Measurements from ENCODE around the gene SYCE3.

SYCE3 gene

DNA sequence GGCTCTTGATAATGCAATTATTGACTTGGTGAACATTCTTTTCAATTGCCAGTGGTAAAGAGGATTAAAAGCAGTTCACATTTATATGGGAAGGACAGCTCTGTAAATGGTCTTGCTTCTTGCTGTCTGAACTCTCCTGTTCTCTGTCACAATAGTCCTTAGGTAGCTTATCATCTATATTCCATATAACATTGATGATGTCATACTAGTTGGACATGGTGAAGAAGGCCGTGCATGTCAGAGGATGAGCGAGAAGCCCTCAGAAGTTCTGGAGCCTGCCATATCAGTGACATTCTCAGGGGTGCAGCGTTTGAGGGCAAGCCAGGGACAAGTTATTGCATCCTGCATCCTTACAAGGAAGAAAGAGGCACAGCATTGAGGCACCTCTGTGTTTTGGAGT, 22.5 kb upstream of the SYCE3 start:
- H3K36me3 Mint-ChIP-seq: peaks cover 9 to 13% of the 10 kb centered on the region in 2 donors
- DNase-seq (no peak), ATAC-seq (replicated peaks) (no peak)
- no peak overlapping the region for H3K4me3 Mint-ChIP-seq
- no peaks in the 10 kb centered on the region for H3K27me3 Mint-ChIP-seq
- H3K27ac Mint-ChIP-seq: no peak overlapping the region
- peaks cover 10 to 23% of the 10 kb centered on the region in 2 donors for H3K4me1 Mint-ChIP-seq
- no peaks in the 10 kb centered on the region for H3K9me3 Mint-ChIP-seq

DNA sequence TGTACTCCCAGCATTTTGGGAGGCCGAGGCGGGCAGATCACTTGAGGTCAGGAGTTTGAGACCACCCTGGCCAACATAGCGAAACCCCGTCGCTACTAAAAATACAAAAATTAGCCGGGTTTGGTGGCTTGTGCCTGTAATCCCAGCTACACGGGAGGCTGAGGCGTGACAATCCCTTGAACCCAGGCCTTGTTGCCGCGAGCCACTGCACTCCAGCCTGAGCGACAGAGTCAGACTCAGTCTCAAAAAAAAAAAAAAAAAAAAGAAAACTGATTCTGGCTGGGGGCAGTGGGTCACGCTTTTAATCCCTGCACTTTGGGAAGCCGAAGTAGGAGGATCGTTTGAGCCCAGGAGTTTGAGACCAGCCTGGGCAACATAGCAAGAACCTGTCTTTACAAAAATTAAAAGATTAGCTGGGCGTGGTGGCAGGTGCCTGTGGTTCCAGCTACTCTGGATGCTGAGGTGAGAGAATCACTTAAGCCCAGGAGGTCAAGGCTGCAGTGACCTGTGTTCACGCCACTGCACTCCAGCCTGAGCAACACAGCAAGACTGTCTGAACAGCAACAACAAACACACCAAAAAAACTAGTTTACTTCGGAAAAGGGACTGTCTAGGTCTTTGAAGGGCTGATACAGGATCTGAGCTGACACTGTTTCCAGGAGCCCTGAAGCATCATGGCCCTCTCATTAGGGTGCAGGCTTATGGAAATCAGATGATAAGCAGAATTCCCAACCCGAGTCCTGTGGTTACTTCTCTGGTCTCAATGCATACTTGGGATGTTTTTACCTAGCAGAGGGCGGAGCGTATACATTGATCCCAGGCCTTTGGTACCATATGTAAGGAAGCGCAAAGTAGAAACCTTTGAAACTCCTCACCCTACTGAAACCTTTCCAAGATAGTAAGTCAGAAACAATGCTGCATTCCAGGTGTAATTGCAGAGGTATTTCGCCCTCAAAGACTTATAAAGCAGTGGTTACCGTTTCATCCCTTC, 21.7 kb upstream of the SYCE3 start:
- Mint-ChIP-seq H3K4me1 (peaks cover 15 to 29% of the 10 kb centered on the region in 2 donors), H3K27ac (no peak overlapping the region)
- ATAC-seq (replicated peaks): no peak

GRCh38 chr22:50583294-50583861, 20.7 kb upstream of the SYCE3 start:
- Mint-ChIP-seq H3K36me3 (peaks cover 21 to 24% of the 10 kb centered on the region in 2 donors), H3K9me3 (no peaks in the 10 kb centered on the region)

More for the DNA sequence above, 21.7 kb upstream of the SYCE3 start:
- peak overlapping the region; percentile 89 for H3K4me3 Mint-ChIP-seq
- no peaks in the 10 kb centered on the region for H3K9me3 Mint-ChIP-seq
- no peaks in the 10 kb centered on the region for H3K27me3 Mint-ChIP-seq
- DNase-seq: no peak
- H3K36me3 Mint-ChIP-seq: peaks cover 17 to 21% of the 10 kb centered on the region in 2 donors

DNA sequence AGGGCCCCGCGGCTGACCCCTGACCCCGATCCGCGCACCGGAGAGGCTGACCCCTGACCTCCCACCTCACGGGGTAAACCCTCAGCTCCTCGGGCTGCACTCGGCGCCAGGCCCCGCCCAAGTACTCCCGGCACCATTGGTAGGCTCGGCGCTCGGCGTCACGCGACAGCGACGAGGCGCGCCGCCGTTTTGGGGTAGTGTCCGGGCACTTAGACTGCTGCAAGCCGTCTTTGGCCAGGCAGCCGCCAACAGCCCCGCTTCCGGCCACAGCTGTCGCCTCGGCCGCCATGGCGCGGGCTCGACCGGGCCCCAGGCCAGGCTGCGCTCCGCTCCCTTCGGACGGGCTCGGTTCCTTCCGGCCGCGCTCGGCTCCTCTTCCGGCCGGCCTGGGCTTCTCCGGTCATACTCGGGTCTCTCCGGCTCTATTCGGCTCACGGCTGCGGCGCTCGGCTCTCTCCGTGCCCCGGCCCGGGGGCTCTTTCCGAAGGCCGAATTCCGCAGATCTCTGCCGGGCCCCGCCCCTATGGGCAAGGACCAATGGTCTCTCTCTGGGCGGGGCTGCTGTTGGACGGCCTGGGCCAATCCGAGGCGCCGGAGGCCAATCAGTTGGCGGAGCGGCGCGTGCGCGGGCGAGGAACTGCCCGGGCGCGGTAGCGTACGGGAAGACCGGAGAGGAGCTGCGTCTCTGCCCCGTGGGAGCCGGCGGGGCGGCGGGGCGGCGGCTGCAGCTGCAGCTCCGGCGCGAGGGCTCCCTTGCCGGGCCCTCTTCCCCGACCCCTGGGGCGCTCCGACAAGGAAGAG, 20.0 kb upstream of the SYCE3 start, which contains the start of gene CHKB:
CHKB (minus strand) TSS at position 357 of the 801 bp plus-strand sequence; CDS start at position 289, 68 bp downstream.
- peak; percentile 99 for DNase-seq
- Mint-ChIP-seq H3K4me3 (peak within 1 kb of the TSS; percentile 89), H3K27ac (peak within 1 kb of the TSS; percentile 98), H3K36me3 (peaks cover 22 to 24% of the 10 kb centered on the region in 2 donors), H3K9me3 (no peaks in the 10 kb centered on the region), H3K27me3 (no peaks in the 10 kb centered on the region), H3K4me1 (peaks cover 15 to 32% of the 10 kb centered on the region in 2 donors)
- peak; percentile 94 to 95 for ATAC-seq (replicated peaks)

More at GRCh38 chr22:50583294-50583861, 20.7 kb upstream of the SYCE3 start:
- H3K27ac Mint-ChIP-seq: peak overlapping the region; percentile 76
- no peaks in the 10 kb centered on the region for H3K27me3 Mint-ChIP-seq
- ATAC-seq (replicated peaks) (peak; percentile 31 to 32), DNase-seq (no peak)
- peaks cover 15 to 32% of the 10 kb centered on the region in 2 donors for H3K4me1 Mint-ChIP-seq
- peak overlapping the region; percentile 89 for H3K4me3 Mint-ChIP-seq

- peak overlapping the region; percentile 89 for H3K4me3 Mint-ChIP-seq
- H3K27me3 Mint-ChIP-seq: no peaks in the 10 kb centered on the region
- peaks cover 28 to 30% of the 10 kb centered on the region in 2 donors for H3K36me3 Mint-ChIP-seq
- peaks cover 18 to 32% of the 10 kb centered on the region in 2 donors for H3K4me1 Mint-ChIP-seq
- peak in 1 of 2 donors; percentile 13 for ATAC-seq (replicated peaks)
- DNase-seq: no peak
- H3K27ac Mint-ChIP-seq: peak overlapping the region; percentile 85
- H3K9me3 Mint-ChIP-seq: no peaks in the 10 kb centered on the region
Observed at GRCh38 chr22:50581950-50582492, 19.3 kb upstream of the SYCE3 start.

- H3K27ac Mint-ChIP-seq: peak overlapping the region; percentile 85
- no peaks in the 10 kb centered on the region for H3K9me3 Mint-ChIP-seq
- H3K4me1 Mint-ChIP-seq: peaks cover 18 to 32% of the 10 kb centered on the region in 2 donors
- no peaks in the 10 kb centered on the region for H3K27me3 Mint-ChIP-seq
- peak overlapping the region; percentile 89 for H3K4me3 Mint-ChIP-seq
- ATAC-seq (replicated peaks) (no peak), DNase-seq (no peak)
- H3K36me3 Mint-ChIP-seq: peaks cover 29 to 37% of the 10 kb centered on the region in 2 donors
Observed at GRCh38 chr22:50581031-50581949, 18.6 kb upstream of the SYCE3 start.

GRCh38 chr22:50579752-50580151, 17.0 kb upstream of the SYCE3 start:
- Mint-ChIP-seq H3K36me3 (peaks cover 35 to 43% of the 10 kb centered on the region in 2 donors), H3K27me3 (no peaks in the 10 kb centered on the region), H3K9me3 (no peaks in the 10 kb centered on the region), H3K4me1 (peaks cover 18 to 32% of the 10 kb centered on the region in 2 donors), H3K4me3 (no peak overlapping the region), H3K27ac (no peak overlapping the region)
- no peak for ATAC-seq (replicated peaks)
- no peak for DNase-seq

GRCh38 chr22:50578776-50579310, 16.1 kb upstream of the SYCE3 start:
- H3K9me3 Mint-ChIP-seq: no peaks in the 10 kb centered on the region
- peaks cover 18 to 31% of the 10 kb centered on the region in 2 donors for H3K4me1 Mint-ChIP-seq
- no peak overlapping the region for H3K4me3 Mint-ChIP-seq
- peaks cover 42 to 51% of the 10 kb centered on the region in 2 donors for H3K36me3 Mint-ChIP-seq
- no peak overlapping the region for H3K27ac Mint-ChIP-seq
- DNase-seq (no peak), ATAC-seq (replicated peaks) (no peak)
- no peaks in the 10 kb centered on the region for H3K27me3 Mint-ChIP-seq

- peak within 1 kb of the TSS; percentile 56 for H3K27ac Mint-ChIP-seq
Observed at GRCh38 chr22:50577987-50578775, 15.5 kb upstream of the SYCE3 start, which contains the start of gene CPT1B. Gene CPT1B (minus strand): TSS chr22:50578427. CDS start chr22:50577915, 512 bp downstream.

DNA sequence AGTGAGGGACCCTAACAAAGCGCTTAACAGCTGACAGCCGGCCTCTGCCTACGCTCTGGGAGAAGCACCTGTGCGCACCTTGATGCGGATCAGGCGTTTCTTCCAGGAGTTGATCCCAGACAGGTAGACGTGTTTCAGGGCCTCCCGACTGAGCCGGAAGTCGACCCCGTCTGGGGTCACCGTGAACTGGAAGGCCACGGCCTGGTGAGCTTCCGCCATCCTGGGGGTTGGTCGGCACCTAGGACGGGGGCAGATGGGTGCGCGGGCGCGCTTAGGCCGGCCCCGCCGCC, 14.9 kb upstream of the SYCE3 start:
- Mint-ChIP-seq H3K9me3 (no peaks in the 10 kb centered on the region), H3K27me3 (no peaks in the 10 kb centered on the region), H3K4me1 (peaks cover 14 to 23% of the 10 kb centered on the region in 2 donors), H3K27ac (peak overlapping the region; percentile 56), H3K4me3 (no peak overlapping the region), H3K36me3 (peaks cover 42 to 54% of the 10 kb centered on the region in 2 donors)
- DNase-seq (no peak), ATAC-seq (replicated peaks) (no peak)

More at GRCh38 chr22:50577987-50578775, 15.5 kb upstream of the SYCE3 start, which contains the start of gene CPT1B:
- Mint-ChIP-seq H3K36me3 (peaks cover 40 to 51% of the 10 kb centered on the region in 2 donors), H3K4me1 (peaks cover 14 to 24% of the 10 kb centered on the region in 2 donors), H3K27me3 (no peaks in the 10 kb centered on the region), H3K4me3 (no peak within 1 kb of the TSS), H3K9me3 (no peaks in the 10 kb centered on the region)
- DNase-seq: no peak
- no peak for ATAC-seq (replicated peaks)

DNA sequence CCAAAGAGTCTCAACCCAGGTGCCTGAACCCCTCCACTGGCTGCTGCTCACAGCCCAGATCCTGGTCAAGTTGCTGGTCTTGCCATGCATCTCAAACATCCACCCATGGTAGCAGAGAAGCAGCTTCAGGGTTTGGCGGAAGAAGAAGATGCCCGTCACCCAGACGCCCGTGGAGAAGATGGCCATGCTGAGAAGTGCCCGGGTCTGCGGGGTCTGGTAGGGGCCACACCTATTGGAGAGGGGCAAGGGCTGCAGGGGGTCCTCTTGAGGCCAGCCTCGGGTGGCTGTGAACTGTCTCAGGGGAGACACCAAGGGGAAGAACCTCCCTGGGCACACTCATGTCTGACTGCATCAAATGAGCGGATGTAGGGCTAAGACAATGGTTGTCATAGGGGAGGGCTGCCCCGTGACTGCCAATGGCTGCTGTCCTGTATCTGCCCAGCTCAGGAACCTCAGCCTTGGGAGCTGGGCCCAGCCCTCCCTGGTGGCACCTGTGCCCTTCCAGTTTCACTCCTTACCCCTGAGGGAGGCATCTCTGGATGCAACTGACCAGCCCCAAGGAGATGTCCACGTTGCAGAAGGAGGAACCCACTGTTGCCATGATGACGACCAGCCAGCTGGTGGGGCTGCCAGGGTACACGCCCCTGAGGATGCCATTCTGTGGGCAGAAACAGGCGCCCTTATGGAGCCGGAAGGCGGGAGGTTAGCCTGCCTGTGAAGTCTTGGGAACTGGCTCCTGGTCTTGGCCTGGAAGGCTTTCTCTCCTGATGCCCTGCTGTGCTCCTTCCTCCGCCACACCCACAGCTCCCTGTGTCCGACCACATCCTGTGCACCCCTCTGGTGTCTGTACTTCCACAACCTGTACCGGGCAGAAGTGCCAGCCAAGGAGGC, 14.3 kb upstream of the SYCE3 start:
- peak overlapping the region; percentile 56 for H3K27ac Mint-ChIP-seq
- H3K36me3 Mint-ChIP-seq: peaks cover 42 to 57% of the 10 kb centered on the region in 2 donors
- no peak for DNase-seq
- ATAC-seq (replicated peaks): no peak
- H3K9me3 Mint-ChIP-seq: no peaks in the 10 kb centered on the region
- peaks cover 14 to 23% of the 10 kb centered on the region in 2 donors for H3K4me1 Mint-ChIP-seq
- no peak overlapping the region for H3K4me3 Mint-ChIP-seq
- H3K27me3 Mint-ChIP-seq: no peaks in the 10 kb centered on the region
